ENCODE measurements around the gene KCNJ18. TPM values are rescaled to one million over a fixed set of nuclear protein-coding genes. Genes with fewer than 3 reads are reported as not detected.
"Not testable (repeated sequence)": the region's sequence is repeated elsewhere in the genome, so short reads cannot be mapped to it uniquely, and the experiment has no call there.

Gene KCNJ18
- polyA plus RNA-seq, 1 donor from 2014 or later, result not detected

GRCh38 chr17:21699124-21699523, 6.8 kb downstream of the KCNJ18 start:
- H4K20me1 ChIP-seq (ENCODE audit: insufficient read depth); H3K27ac ChIP-seq (ENCODE audit: low read length); H3K79me2 ChIP-seq (replicated peaks; ENCODE audit: insufficient read depth, low read length); H3K4me3 ChIP-seq (ENCODE audit: low read length); H2AFZ ChIP-seq (ENCODE audit: low read depth, low read length); H3F3A ChIP-seq (ENCODE audit: insufficient read depth, low read length, poor library complexity, severe bottlenecking); H3K4me2 ChIP-seq (ENCODE audit: low read length); H3K36me3 ChIP-seq (ENCODE audit: insufficient read depth, low read length); H3K27me3 ChIP-seq (ENCODE audit: insufficient read depth, low read depth, low read length); H3K9ac ChIP-seq (ENCODE audit: low read length); H3K9me3 ChIP-seq (ENCODE audit: low read length); H3K9me2 ChIP-seq (ENCODE audit: insufficient read depth, low read length): not testable (repeated sequence)

GRCh38 chr17:21699573-21700236, 7.4 kb downstream of the KCNJ18 start:
- not testable (repeated sequence) for H3K4me2 ChIP-seq (ENCODE audit: low read length); H3K9me3 ChIP-seq (ENCODE audit: low read length); H3K27me3 ChIP-seq (ENCODE audit: insufficient read depth, low read depth, low read length); H3K79me2 ChIP-seq (replicated peaks; ENCODE audit: insufficient read depth, low read length); H3F3A ChIP-seq (ENCODE audit: insufficient read depth, low read length, poor library complexity, severe bottlenecking); H3K27ac ChIP-seq (ENCODE audit: low read length); H3K4me3 ChIP-seq (ENCODE audit: low read length); H4K20me1 ChIP-seq (ENCODE audit: insufficient read depth); H3K36me3 ChIP-seq (ENCODE audit: insufficient read depth, low read length); H3K9me2 ChIP-seq (ENCODE audit: insufficient read depth, low read length); H2AFZ ChIP-seq (ENCODE audit: low read depth, low read length); H3K9ac ChIP-seq (ENCODE audit: low read length)

GRCh38 chr17:21701090-21701489, 8.8 kb downstream of the KCNJ18 start:
- H3K9me3 ChIP-seq (ENCODE audit: low read length), result not testable (repeated sequence)

GRCh38 chr17:21702029-21702428, 9.7 kb downstream of the KCNJ18 start:
- not testable (repeated sequence) for H3K9me2 ChIP-seq (ENCODE audit: insufficient read depth, low read length); H3K27ac ChIP-seq (ENCODE audit: low read length); H3K27me3 ChIP-seq (ENCODE audit: insufficient read depth, low read depth, low read length); H2AFZ ChIP-seq (ENCODE audit: low read depth, low read length); H3F3A ChIP-seq (ENCODE audit: insufficient read depth, low read length, poor library complexity, severe bottlenecking); H3K4me3 ChIP-seq (ENCODE audit: low read length); H3K9me3 ChIP-seq (ENCODE audit: low read length); H4K20me1 ChIP-seq (ENCODE audit: insufficient read depth); H3K79me2 ChIP-seq (replicated peaks; ENCODE audit: insufficient read depth, low read length); H3K9ac ChIP-seq (ENCODE audit: low read length); H3K4me2 ChIP-seq (ENCODE audit: low read length); H3K36me3 ChIP-seq (ENCODE audit: insufficient read depth, low read length)

More at GRCh38 chr17:21701090-21701489, 8.8 kb downstream of the KCNJ18 start:
- not testable (repeated sequence) for H3K4me2 ChIP-seq (ENCODE audit: low read length); H4K20me1 ChIP-seq (ENCODE audit: insufficient read depth); H3K36me3 ChIP-seq (ENCODE audit: insufficient read depth, low read length); H3K9me2 ChIP-seq (ENCODE audit: insufficient read depth, low read length); H3K27me3 ChIP-seq (ENCODE audit: insufficient read depth, low read depth, low read length); H3K79me2 ChIP-seq (replicated peaks; ENCODE audit: insufficient read depth, low read length); H3K9ac ChIP-seq (ENCODE audit: low read length); H2AFZ ChIP-seq (ENCODE audit: low read depth, low read length); H3K4me3 ChIP-seq (ENCODE audit: low read length); H3F3A ChIP-seq (ENCODE audit: insufficient read depth, low read length, poor library complexity, severe bottlenecking); H3K27ac ChIP-seq (ENCODE audit: low read length)

GRCh38 chr17:21702521-21702920, 10.2 kb downstream of the KCNJ18 start:
- not testable (repeated sequence) for H3K27me3 ChIP-seq (ENCODE audit: insufficient read depth, low read depth, low read length); H3K4me3 ChIP-seq (ENCODE audit: low read length); H3K27ac ChIP-seq (ENCODE audit: low read length); H4K20me1 ChIP-seq (ENCODE audit: insufficient read depth); H3K79me2 ChIP-seq (replicated peaks; ENCODE audit: insufficient read depth, low read length); H3K9me3 ChIP-seq (ENCODE audit: low read length); H3K9ac ChIP-seq (ENCODE audit: low read length); H3K4me2 ChIP-seq (ENCODE audit: low read length); H3K9me2 ChIP-seq (ENCODE audit: insufficient read depth, low read length); H3K36me3 ChIP-seq (ENCODE audit: insufficient read depth, low read length); H3F3A ChIP-seq (ENCODE audit: insufficient read depth, low read length, poor library complexity, severe bottlenecking); H2AFZ ChIP-seq (ENCODE audit: low read depth, low read length)

GRCh38 chr17:21702940-21703640, 10.8 kb downstream of the KCNJ18 start:
- H3K9me3 ChIP-seq (ENCODE audit: low read length); H3K4me2 ChIP-seq (ENCODE audit: low read length); H3K79me2 ChIP-seq (replicated peaks; ENCODE audit: insufficient read depth, low read length); H2AFZ ChIP-seq (ENCODE audit: low read depth, low read length); H3K9ac ChIP-seq (ENCODE audit: low read length); H3K9me2 ChIP-seq (ENCODE audit: insufficient read depth, low read length); H3K4me3 ChIP-seq (ENCODE audit: low read length); H3F3A ChIP-seq (ENCODE audit: insufficient read depth, low read length, poor library complexity, severe bottlenecking); H3K36me3 ChIP-seq (ENCODE audit: insufficient read depth, low read length); H4K20me1 ChIP-seq (ENCODE audit: insufficient read depth); H3K27me3 ChIP-seq (ENCODE audit: insufficient read depth, low read depth, low read length); H3K27ac ChIP-seq (ENCODE audit: low read length): not testable (repeated sequence)

- H3K4me3 ChIP-seq (ENCODE audit: low read length); H3K27me3 ChIP-seq (ENCODE audit: insufficient read depth, low read depth, low read length); H3K79me2 ChIP-seq (replicated peaks; ENCODE audit: insufficient read depth, low read length); H4K20me1 ChIP-seq (ENCODE audit: insufficient read depth); H3F3A ChIP-seq (ENCODE audit: insufficient read depth, low read length, poor library complexity, severe bottlenecking); H3K9me3 ChIP-seq (ENCODE audit: low read length); H3K36me3 ChIP-seq (ENCODE audit: insufficient read depth, low read length); H3K9ac ChIP-seq (ENCODE audit: low read length); H3K9me2 ChIP-seq (ENCODE audit: insufficient read depth, low read length); H3K27ac ChIP-seq (ENCODE audit: low read length); H2AFZ ChIP-seq (ENCODE audit: low read depth, low read length); H3K4me2 ChIP-seq (ENCODE audit: low read length): not testable (repeated sequence)
These were observed 11.9 kb downstream of the KCNJ18 start for GRCh38 chr17:21703891-21704872.
